Hepatic stellate cell (primary cell): ENCODE data around the gene LIX1L.

Experiments
- DNase-seq: peaks from one replicate; pipeline ENCODE4 v3.0.0; 2011; ENCODE audit warnings: low spot score

LIX1L gene

GRCh38 chr1:145963265-145964019 is 5.6 kb upstream of the LIX1L start:
- peak; percentile 77 for DNase-seq

DNA sequence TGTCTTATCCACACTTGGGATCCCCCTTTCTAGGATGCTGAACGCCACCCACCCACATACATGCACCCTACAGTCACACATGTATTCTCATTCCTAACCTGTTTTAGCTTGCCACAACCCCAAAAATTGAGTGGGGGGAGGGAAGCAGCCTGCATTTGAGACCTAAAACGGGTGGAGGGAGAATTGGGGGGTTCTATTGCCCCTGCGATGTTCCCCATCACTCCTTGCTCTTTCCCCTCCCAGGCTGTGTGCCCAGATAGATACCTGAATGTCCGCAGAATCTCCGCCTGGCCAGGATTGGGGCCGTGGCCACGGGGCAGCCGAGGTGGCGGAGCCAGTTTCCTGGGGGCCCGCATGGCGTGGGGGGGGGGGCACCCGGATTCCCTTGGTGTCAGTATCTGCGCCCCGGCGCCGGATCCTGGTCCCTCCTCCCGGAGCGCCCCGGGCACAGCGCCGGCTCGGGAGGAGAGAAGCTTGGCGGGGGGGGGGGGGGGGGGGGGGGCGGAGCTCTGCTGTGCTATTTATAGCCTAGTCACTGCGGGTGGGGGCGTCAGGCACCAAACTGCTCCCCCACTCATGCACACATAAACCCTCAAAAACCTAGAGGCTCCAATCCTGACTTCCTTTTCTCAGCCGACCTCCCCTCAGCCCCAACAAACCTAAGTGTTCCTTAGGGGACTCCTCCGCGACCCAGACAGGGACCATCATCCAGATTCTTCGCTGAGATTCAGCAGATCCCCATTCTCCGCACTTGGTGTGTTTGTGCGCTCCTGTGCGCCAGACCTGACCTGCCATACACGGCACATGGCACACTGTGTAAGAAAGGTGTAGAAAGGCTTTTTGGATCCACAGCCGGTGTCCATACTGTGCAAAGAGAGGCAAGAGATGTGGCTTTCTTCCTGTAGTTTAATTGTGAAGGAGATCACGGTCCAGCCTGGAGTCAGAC is 4.6 kb upstream of the LIX1L start:
- peak; percentile 74 for DNase-seq

- DNase-seq = peak; percentile 60
Observed at GRCh38 chr1:145961425-145962156, 3.8 kb upstream of the LIX1L start.

GRCh38 chr1:145961109-145961424 is 3.2 kb upstream of the LIX1L start:
- DNase-seq = no peak

- peak; percentile 86 for DNase-seq
Observed at GRCh38 chr1:145960468-145961108, 2.8 kb upstream of the LIX1L start.

- no peak for DNase-seq
Observed at GRCh38 chr1:145959957-145960467, 2.2 kb upstream of the LIX1L start.

DNA sequence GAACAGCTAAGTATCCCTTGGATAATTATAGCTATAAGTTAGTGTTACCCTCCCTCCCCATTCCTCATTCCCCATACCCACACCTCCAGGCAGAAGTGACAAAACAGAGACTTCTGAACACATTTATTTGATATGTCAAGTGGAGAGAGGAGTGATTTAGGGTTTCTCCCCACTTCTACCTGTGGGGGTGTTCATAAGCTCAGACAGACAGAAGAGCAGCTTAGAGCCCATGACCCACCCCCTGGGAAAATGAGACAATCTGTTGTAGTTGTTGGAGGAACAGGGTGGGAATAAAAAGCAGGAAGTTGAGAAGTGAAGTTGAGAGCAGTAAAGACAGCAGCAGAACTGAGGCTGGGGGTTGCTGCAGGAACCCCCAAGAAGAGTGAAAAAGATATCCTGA is 1.5 kb upstream of the LIX1L start:
- DNase-seq = no peak

DNA sequence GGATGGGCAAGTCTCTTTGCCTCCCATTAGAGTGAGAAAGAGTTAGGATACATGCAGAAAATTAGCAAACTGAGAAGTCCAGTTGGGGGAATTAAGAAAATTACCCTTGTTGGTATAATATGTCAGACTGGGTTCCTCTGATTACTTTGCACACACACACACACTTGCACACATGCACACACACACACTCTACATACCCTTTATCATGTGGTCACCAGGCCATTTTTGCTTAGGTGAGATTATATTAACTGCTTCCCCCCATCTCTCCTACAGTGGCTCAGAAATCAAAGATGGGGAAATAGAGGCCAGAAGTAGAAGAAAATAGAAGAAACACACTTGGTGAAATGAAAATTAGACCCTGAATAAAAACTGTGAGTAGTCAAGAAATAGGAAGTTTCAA is 917 bp upstream of the LIX1L start:
- no peak for DNase-seq

GRCh38 chr1:145956781-145957442 is 905 bp downstream of the LIX1L start:
- DNase-seq = no peak

DNA sequence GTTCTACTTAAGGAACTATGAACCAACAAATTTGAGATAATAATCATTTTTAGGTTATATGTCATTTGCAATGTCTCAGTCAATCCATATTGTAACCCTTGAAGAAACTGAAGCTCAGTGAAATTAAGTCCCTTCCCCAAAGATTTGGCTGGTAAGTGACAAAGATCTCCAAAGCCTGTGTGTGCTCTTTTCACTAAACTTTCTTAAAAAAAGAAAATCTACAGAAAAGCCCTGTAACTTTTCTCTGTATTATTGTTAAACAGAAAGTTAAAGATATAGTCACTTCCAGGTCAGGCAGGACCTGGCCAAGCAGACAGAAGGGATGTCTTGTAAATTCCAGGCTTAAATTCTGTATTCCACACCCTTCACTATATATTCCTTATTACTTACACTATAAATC is 1.5 kb downstream of the LIX1L start:
- DNase-seq = no peak

DNA sequence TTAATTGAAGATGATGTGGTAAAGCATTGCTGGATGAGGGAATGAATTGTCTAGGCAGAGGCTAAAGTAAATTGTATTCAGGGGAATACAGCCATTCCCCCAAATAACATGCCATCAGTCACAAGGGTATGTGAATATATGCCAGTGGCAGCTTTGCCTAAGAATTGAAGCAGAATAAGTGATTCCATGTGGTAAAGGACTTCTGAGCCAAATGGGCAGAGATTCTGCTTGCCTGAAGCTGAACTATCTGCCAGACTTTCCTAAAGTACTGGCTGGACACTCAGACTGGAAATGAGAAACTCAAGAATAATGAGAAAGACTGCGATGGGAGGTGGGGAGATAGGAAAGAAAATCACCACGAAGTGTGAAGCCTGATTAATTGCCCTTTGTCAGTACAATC is 2.4 kb downstream of the LIX1L start:
- no peak for DNase-seq

GRCh38 chr1:145953861-145954260 is 4.0 kb downstream of the LIX1L start:
- no peak for DNase-seq

- DNase-seq = no peak
Observed at GRCh38 chr1:145952903-145953302, 4.9 kb downstream of the LIX1L start.

- no peak for DNase-seq
Observed at GRCh38 chr1:145951526-145951925, 6.3 kb downstream of the LIX1L start.

- DNase-seq = no peak
Observed at GRCh38 chr1:145949219-145949618, 8.6 kb downstream of the LIX1L start.

DNA sequence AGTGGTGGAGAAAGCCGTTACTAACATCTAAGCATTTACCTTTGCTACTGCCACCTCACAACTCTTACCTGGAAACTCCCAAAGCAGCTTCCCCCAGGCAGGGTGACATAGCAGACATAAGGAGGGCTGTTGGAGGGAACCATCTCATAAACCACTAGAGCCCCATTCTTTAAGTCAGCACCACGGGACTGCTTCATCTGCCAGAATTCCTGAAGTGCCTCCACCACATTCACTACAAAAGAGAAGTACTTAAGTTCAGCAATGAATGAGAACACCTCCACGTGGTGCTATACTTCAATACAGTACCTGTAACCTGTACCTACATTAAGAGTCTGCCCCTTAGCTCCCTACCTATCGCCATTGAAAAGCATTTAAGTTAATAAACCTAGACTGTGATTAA is 10.3 kb downstream of the LIX1L start:
- DNase-seq = no peak

DNA sequence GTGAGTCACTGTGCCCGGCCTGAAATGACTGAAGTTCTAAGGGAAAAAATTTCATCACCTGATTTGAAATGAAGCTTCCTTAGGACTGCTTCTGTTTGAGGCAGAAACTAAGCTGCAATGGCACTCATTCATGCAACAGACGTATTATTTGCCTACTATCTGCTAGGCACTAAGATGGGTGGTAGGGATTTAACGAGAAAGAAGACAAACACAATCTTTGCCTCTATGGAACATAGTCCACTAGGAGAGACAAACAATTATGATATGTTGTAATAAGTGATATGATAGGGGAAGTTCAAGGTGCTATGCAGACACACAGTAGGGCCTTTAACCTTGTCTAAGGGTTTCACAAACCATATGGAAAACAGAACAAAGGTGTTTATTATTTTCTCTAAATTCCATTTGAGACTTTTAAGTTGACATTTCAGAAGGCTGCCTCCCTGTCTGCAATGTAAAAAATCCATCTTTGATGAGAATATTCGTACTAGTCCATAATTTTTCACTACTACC is 11.3 kb downstream of the LIX1L start:
- no peak for DNase-seq

- no peak for DNase-seq
Observed at GRCh38 chr1:145944532-145944931, 13.3 kb downstream of the LIX1L start.

GRCh38 chr1:145942871-145943270 is 14.9 kb downstream of the LIX1L start:
- DNase-seq = no peak

- no peak for DNase-seq
Observed at GRCh38 chr1:145942405-145942804, 15.4 kb downstream of the LIX1L start.

DNA sequence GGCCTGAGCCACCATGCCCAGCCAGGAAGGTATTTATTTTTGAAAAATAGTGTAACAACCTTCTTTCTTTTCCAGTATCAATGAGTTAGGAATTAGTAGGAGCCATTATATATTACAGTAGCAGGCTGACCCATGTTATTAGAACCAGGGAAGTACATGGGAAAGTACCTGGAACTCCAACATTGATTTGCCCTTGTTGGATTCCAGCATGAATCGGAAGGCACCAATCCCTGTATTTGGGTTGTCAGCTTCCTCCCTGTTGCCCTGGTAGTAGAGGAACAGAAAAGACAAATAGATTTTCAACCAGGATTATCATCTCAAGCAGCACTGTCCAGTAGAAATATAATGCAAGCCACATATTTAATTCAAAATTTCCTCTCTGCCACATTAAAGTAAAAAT is 20.4 kb downstream of the LIX1L start:
- DNase-seq = no peak
